DND-41 (cell line): ENCODE results near the gene MBD3L2.

Source experiments
- EZH2 ChIP-seq: IDR thresholded peaks from 3 replicates; pipeline ENCODE4 v1.6.1; 2012; ENCODE audit warnings: borderline replicate concordance, low read depth, mild to moderate bottlenecking, moderate library complexity, low read length, inconsistent platforms; ENCODE audit not compliant: severe bottlenecking
- TF ChIP-seq, protein P1 (sequence below): IDR thresholded peaks from 2 replicates; pipeline ENCODE4 v1.5.1; 2012; ENCODE audit warnings: borderline replicate concordance, low read length, moderate library complexity, mild to moderate bottlenecking; ENCODE audit not compliant: poor library complexity, severe bottlenecking; ENCODE audit errors: extremely low read depth

DNA sequence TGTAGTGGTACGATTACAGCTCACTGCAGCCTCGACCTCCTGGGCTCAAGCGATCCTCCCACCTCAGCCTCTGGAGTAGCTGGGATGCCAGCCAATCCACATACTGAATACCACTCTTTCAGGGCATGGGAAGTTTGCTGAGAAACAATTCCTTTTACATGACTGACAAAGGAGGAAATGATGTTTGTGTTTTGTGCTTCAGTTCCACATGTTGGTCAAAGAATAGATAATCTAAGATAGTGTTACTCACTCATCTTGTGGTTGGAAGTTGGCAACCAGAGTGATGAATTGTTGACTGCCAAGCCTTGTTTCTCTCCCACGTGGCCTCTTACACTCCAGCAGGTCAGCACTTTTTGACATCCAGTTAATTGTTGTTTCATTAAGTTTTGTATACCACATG, 35.4 kb upstream of the MBD3L2 start:
- TF ChIP-seq, protein P1, sequence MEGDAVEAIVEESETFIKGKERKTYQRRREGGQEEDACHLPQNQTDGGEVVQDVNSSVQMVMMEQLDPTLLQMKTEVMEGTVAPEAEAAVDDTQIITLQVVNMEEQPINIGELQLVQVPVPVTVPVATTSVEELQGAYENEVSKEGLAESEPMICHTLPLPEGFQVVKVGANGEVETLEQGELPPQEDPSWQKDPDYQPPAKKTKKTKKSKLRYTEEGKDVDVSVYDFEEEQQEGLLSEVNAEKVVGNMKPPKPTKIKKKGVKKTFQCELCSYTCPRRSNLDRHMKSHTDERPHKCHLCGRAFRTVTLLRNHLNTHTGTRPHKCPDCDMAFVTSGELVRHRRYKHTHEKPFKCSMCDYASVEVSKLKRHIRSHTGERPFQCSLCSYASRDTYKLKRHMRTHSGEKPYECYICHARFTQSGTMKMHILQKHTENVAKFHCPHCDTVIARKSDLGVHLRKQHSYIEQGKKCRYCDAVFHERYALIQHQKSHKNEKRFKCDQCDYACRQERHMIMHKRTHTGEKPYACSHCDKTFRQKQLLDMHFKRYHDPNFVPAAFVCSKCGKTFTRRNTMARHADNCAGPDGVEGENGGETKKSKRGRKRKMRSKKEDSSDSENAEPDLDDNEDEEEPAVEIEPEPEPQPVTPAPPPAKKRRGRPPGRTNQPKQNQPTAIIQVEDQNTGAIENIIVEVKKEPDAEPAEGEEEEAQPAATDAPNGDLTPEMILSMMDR = no peak
- TF ChIP-seq EZH2 = no peak
